ENCODE measurements around the gene OAS3. TPM values are rescaled to one million over a fixed set of nuclear protein-coding genes. Genes with fewer than 3 reads are reported as not detected.

Gene OAS3
- total and polyA plus RNA-seq, 5 donors = 5.1 to 15.7 (median 6.1) TPM

Other genes starting within 250 kb of the OAS3 start
- not detected for gene RPH3A, start 146.7 kb upstream of the OAS3 start, total RNA-seq
- not detected for gene RPH3A, start 146.7 kb upstream of the OAS3 start, polyA plus RNA-seq
- gene OAS1, start 31.5 kb upstream of the OAS3 start, total RNA-seq = 10 to 100 TPM in 2 of 4 donors, 1 to 10 TPM in 2; 5.2 to 16.2 (median 12.2) TPM
- gene OAS1, start 31.5 kb upstream of the OAS3 start, polyA plus RNA-seq = 6.6 TPM
- 10 to 100 TPM in 2 of 4 donors, 1 to 10 TPM in 2; 4.8 to 13.7 (median 9.8) TPM for gene OAS2, start 40.0 kb downstream of the OAS3 start, total RNA-seq
- 4.1 TPM for gene OAS2, start 40.0 kb downstream of the OAS3 start, polyA plus RNA-seq
- gene DTX1, start 118.3 kb downstream of the OAS3 start, total RNA-seq = 1 to 10 TPM; 2.0 to 4.9 (median 3.9) TPM
- gene DTX1, start 118.3 kb downstream of the OAS3 start, polyA plus RNA-seq = 1.2 TPM
- not detected for gene RASAL1, start 197.3 kb downstream of the OAS3 start, total RNA-seq
- not detected for gene RASAL1, start 197.3 kb downstream of the OAS3 start, polyA plus RNA-seq
- gene CFAP73, start 211.2 kb downstream of the OAS3 start, total RNA-seq = not detected
- 0.09 TPM for gene CFAP73, start 211.2 kb downstream of the OAS3 start, polyA plus RNA-seq
- 10 to 100 TPM; 27.5 to 36.1 (median 31.3) TPM for gene DDX54, start 247.0 kb downstream of the OAS3 start, total RNA-seq
- gene DDX54, start 247.0 kb downstream of the OAS3 start, polyA plus RNA-seq = 17.2 TPM
- 10 to 100 TPM; 10.1 to 15.5 (median 14.2) TPM for gene RITA1, start 247.2 kb downstream of the OAS3 start, total RNA-seq
- 11.6 TPM for gene RITA1, start 247.2 kb downstream of the OAS3 start, polyA plus RNA-seq